HG03520 (cell line): ENCODE measurements around the gene ADARB1.
"Not testable (repeated sequence)": the region's sequence is repeated elsewhere in the genome, so short reads cannot be mapped to it uniquely, and the experiment has no call there.

Experiments used
- ATAC-seq: cut with Tn5 transposase; IDR thresholded peaks from one replicate; pipeline ENCODE4 v1.9.1; 2021; ENCODE audit warnings: mild to moderate bottlenecking, moderate library complexity; ENCODE audit not compliant: unreplicated experiment

Gene ADARB1

GRCh38 chr21:45132841-45133573, 58.6 kb downstream of the ADARB1 start:
- ATAC-seq, result no peak

- not testable (repeated sequence) for ATAC-seq
Measured at GRCh38 chr21:45133574-45134278, 59.3 kb downstream of the ADARB1 start.

GRCh38 chr21:45134279-45135076, 60.1 kb downstream of the ADARB1 start:
- ATAC-seq, result no peak

- ATAC-seq, result no peak
Measured at GRCh38 chr21:45135122-45135521, 60.7 kb downstream of the ADARB1 start.

- no peak for ATAC-seq
Measured at GRCh38 chr21:45135868-45136267, 61.5 kb downstream of the ADARB1 start.

- ATAC-seq, result no peak
Measured at GRCh38 chr21:45136500-45136899, 62.1 kb downstream of the ADARB1 start.

GRCh38 chr21:45136927-45137611, 62.7 kb downstream of the ADARB1 start:
- ATAC-seq, result no peak

- ATAC-seq, result no peak
Measured at GRCh38 chr21:45137612-45137937, 63.2 kb downstream of the ADARB1 start.

GRCh38 chr21:45138199-45139002, 64.0 kb downstream of the ADARB1 start:
- no peak for ATAC-seq

GRCh38 chr21:45139003-45139360, 64.6 kb downstream of the ADARB1 start:
- ATAC-seq, result not testable (repeated sequence)

GRCh38 chr21:45139473-45139872, 65.1 kb downstream of the ADARB1 start:
- no peak for ATAC-seq

- ATAC-seq, result no peak
Measured at GRCh38 chr21:45140346-45140940, 66.1 kb downstream of the ADARB1 start.

GRCh38 chr21:45140944-45141343, 66.6 kb downstream of the ADARB1 start:
- not testable (repeated sequence) for ATAC-seq

- ATAC-seq, result no peak
Measured at GRCh38 chr21:45141507-45141906, 67.1 kb downstream of the ADARB1 start.

- no peak for ATAC-seq
Measured at GRCh38 chr21:45142469-45143308, 68.3 kb downstream of the ADARB1 start.

GRCh38 chr21:45143855-45144254, 69.5 kb downstream of the ADARB1 start:
- no peak for ATAC-seq

GRCh38 chr21:45145146-45145545, 70.8 kb downstream of the ADARB1 start:
- ATAC-seq, result no peak

GRCh38 chr21:45145846-45146245, 71.5 kb downstream of the ADARB1 start:
- ATAC-seq, result not testable (repeated sequence)

- no peak for ATAC-seq
Measured at GRCh38 chr21:45146306-45146705, 71.9 kb downstream of the ADARB1 start.
